ENCODE data around the gene SPEN.

The SPEN gene

DNA sequence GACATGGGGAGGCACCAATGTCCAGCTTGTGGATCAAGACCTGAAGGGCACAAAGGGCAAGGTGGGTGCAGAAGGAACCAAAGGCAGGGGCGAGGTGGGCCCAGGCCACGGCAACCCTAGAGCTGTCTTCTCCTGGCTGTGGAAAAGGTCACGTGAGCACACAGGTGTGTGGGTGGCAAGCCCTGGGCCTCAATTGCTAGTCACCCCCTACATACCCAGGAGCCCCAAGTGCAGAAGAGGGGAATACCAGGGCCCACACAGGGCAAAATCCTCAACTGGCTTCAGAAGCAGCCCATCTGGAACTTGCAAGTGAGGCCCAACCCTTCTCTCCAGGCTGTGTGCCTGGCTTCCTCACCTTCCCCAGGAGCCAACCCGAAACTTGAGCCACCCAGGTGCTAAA is 102.8 kb downstream of the SPEN start:
- Histone ChIP-seq H3K27ac (ENCODE audit: low read depth, low read length, poor library complexity, severe bottlenecking) (peak overlapping the region; percentile 90), H3K9me3 (ENCODE audit: low read length) (no peaks in the 10 kb centered on the region), H3K36me3 (ENCODE audit: insufficient read depth, low read length) (peaks cover 41% of the 10 kb centered on the region), H3K9me2 (ENCODE audit: low read depth, low read length) (no peaks in the 10 kb centered on the region), H3F3A (ENCODE audit: insufficient read depth, low read length) (no peaks in the 10 kb centered on the region), H3K4me2 (ENCODE audit: low read length) (peak overlapping the region; percentile 51), H3K27me3 (ENCODE audit: insufficient read depth, low read length) (no peaks in the 10 kb centered on the region), H3K79me2 (ENCODE audit: insufficient read depth, low read length) (no peaks in the 10 kb centered on the region), H3K9ac (ENCODE audit: low read length) (peak overlapping the region; percentile 67), H4K20me1 (ENCODE audit: insufficient read depth, low read length) (no peaks in the 10 kb centered on the region), H2AFZ (ENCODE audit: low read length) (no peak overlapping the region), H3K4me3 (ENCODE audit: low read depth, low read length, poor library complexity, severe bottlenecking) (peak overlapping the region; percentile 22), H3K4me1 (ENCODE audit: insufficient read depth, low read length, severe bottlenecking) (peaks cover 44% of the 10 kb centered on the region)
- TF ChIP-seq, protein P1, sequence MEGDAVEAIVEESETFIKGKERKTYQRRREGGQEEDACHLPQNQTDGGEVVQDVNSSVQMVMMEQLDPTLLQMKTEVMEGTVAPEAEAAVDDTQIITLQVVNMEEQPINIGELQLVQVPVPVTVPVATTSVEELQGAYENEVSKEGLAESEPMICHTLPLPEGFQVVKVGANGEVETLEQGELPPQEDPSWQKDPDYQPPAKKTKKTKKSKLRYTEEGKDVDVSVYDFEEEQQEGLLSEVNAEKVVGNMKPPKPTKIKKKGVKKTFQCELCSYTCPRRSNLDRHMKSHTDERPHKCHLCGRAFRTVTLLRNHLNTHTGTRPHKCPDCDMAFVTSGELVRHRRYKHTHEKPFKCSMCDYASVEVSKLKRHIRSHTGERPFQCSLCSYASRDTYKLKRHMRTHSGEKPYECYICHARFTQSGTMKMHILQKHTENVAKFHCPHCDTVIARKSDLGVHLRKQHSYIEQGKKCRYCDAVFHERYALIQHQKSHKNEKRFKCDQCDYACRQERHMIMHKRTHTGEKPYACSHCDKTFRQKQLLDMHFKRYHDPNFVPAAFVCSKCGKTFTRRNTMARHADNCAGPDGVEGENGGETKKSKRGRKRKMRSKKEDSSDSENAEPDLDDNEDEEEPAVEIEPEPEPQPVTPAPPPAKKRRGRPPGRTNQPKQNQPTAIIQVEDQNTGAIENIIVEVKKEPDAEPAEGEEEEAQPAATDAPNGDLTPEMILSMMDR (IDR thresholded peaks at IDR 0.05; ENCODE audit: low read length), result no peak
- TF ChIP-seq EZH2 (IDR thresholded peaks at IDR 0.05; ENCODE audit: borderline replicate concordance, low read length), result no peak

GRCh38 chr1:15950763-15951295 is 103.3 kb downstream of the SPEN start:
- no peaks in the 10 kb centered on the region for H3K27me3 ChIP-seq (ENCODE audit: insufficient read depth, low read length)
- peak overlapping the region; percentile 3 for H3K4me3 ChIP-seq (ENCODE audit: low read depth, low read length, poor library complexity, severe bottlenecking)
- H3K4me2 ChIP-seq (ENCODE audit: low read length), result peak overlapping the region; percentile 51
- H3K9ac ChIP-seq (ENCODE audit: low read length), result peak overlapping the region; percentile 67
- H3F3A ChIP-seq (ENCODE audit: insufficient read depth, low read length), result no peaks in the 10 kb centered on the region
- peak overlapping the region; percentile 90 for H3K27ac ChIP-seq (ENCODE audit: low read depth, low read length, poor library complexity, severe bottlenecking)
- peaks cover 44% of the 10 kb centered on the region for H3K4me1 ChIP-seq (ENCODE audit: insufficient read depth, low read length, severe bottlenecking)
- H3K79me2 ChIP-seq (ENCODE audit: insufficient read depth, low read length), result no peaks in the 10 kb centered on the region
- no peaks in the 10 kb centered on the region for H3K9me3 ChIP-seq (ENCODE audit: low read length)
- H4K20me1 ChIP-seq (ENCODE audit: insufficient read depth, low read length), result no peaks in the 10 kb centered on the region
- H3K9me2 ChIP-seq (ENCODE audit: low read depth, low read length), result no peaks in the 10 kb centered on the region
- TF ChIP-seq, protein P1 (IDR thresholded peaks at IDR 0.05; ENCODE audit: low read length), result no peak
- no peak for TF ChIP-seq EZH2 (IDR thresholded peaks at IDR 0.05; ENCODE audit: borderline replicate concordance, low read length)
- peaks cover 36% of the 10 kb centered on the region for H3K36me3 ChIP-seq (ENCODE audit: insufficient read depth, low read length)
- H2AFZ ChIP-seq (ENCODE audit: low read length), result no peak overlapping the region

- no peak overlapping the region for H3K4me3 ChIP-seq (ENCODE audit: low read depth, low read length, poor library complexity, severe bottlenecking)
- TF ChIP-seq, protein P1 (IDR thresholded peaks at IDR 0.05; ENCODE audit: low read length), result no peak
- TF ChIP-seq EZH2 (IDR thresholded peaks at IDR 0.05; ENCODE audit: borderline replicate concordance, low read length), result no peak
- H3K4me1 ChIP-seq (ENCODE audit: insufficient read depth, low read length, severe bottlenecking), result peaks cover 44% of the 10 kb centered on the region
- no peaks in the 10 kb centered on the region for H3K9me2 ChIP-seq (ENCODE audit: low read depth, low read length)
- H3K4me2 ChIP-seq (ENCODE audit: low read length), result peak overlapping the region; percentile 51
- no peaks in the 10 kb centered on the region for H4K20me1 ChIP-seq (ENCODE audit: insufficient read depth, low read length)
- peak overlapping the region; percentile 27; the same call in 1 of the 2 replicates for H3K9ac ChIP-seq (ENCODE audit: low read length)
- peak overlapping the region; percentile 90 for H3K27ac ChIP-seq (ENCODE audit: low read depth, low read length, poor library complexity, severe bottlenecking)
- no peaks in the 10 kb centered on the region for H3K9me3 ChIP-seq (ENCODE audit: low read length)
- no peaks in the 10 kb centered on the region for H3F3A ChIP-seq (ENCODE audit: insufficient read depth, low read length)
- no peaks in the 10 kb centered on the region for H3K27me3 ChIP-seq (ENCODE audit: insufficient read depth, low read length)
- H3K36me3 ChIP-seq (ENCODE audit: insufficient read depth, low read length), result peaks cover 29% of the 10 kb centered on the region
- H2AFZ ChIP-seq (ENCODE audit: low read length), result no peak overlapping the region
- H3K79me2 ChIP-seq (ENCODE audit: insufficient read depth, low read length), result no peaks in the 10 kb centered on the region
These were observed 104.0 kb downstream of the SPEN start for GRCh38 chr1:15951341-15952153.
